Hematopoietic multipotent progenitor cell treated with erythropoietin and hydrocortisone succinate and interleukin-3 and kit ligand, for 15 days (in vitro differentiated cells): ENCODE data around the gene SNX17.
"Not testable (repeated sequence)": the region's sequence is repeated elsewhere in the genome, so short reads cannot be mapped to it uniquely, and the experiment has no call there.

Experiments
- DNase-seq: peaks from one replicate; pipeline ENCODE4 v3.0.0-alpha.2; 2015; ENCODE audit warnings: low spot score

Gene SNX17

GRCh38 chr2:27370026-27370815, at the start of gene SNX17, which contains the start of gene EIF2B4:
SNX17 (plus strand) TSS chr2:27370616; CDS start chr2:27370744, 128 bp downstream.
EIF2B4 (minus strand) TSS chr2:27370338; CDS start chr2:27370314, 24 bp downstream.
- DNase-seq, result peak; percentile 99

- peak; percentile 19 for DNase-seq
Observed at GRCh38 chr2:27320958-27321543, 49.4 kb upstream of the SNX17 start.

- DNase-seq, result no peak
Observed at GRCh38 chr2:27322301-27322765, 48.1 kb upstream of the SNX17 start.

- peak; percentile 92 for DNase-seq
Observed at GRCh38 chr2:27322766-27323595, 47.4 kb upstream of the SNX17 start, which contains the start of gene MPV17. MPV17 (minus strand) TSS chr2:27323097; CDS start chr2:27322517, 580 bp downstream.

- DNase-seq, result peak; percentile 19
Observed at GRCh38 chr2:27323596-27324285, 46.7 kb upstream of the SNX17 start.

- no peak for DNase-seq
Observed at GRCh38 chr2:27324720-27325119, 45.7 kb upstream of the SNX17 start.

GRCh38 chr2:27335311-27335710, 35.1 kb upstream of the SNX17 start:
- DNase-seq, result no peak

- no peak for DNase-seq
Observed at GRCh38 chr2:27336173-27336572, 34.2 kb upstream of the SNX17 start.

- no peak for DNase-seq
Observed at GRCh38 chr2:27347641-27348040, 22.8 kb upstream of the SNX17 start.

GRCh38 chr2:27350106-27350693, 20.2 kb upstream of the SNX17 start:
- DNase-seq, result no peak

GRCh38 chr2:27351802-27352598, 18.4 kb upstream of the SNX17 start:
- DNase-seq, result no peak

- DNase-seq, result not testable (repeated sequence)
Observed at GRCh38 chr2:27353386-27353761, 17.0 kb upstream of the SNX17 start.

GRCh38 chr2:27353762-27354596, 16.4 kb upstream of the SNX17 start:
- no peak for DNase-seq

GRCh38 chr2:27354597-27354927, 15.9 kb upstream of the SNX17 start:
- no peak for DNase-seq

- no peak for DNase-seq
Observed at GRCh38 chr2:27356056-27356381, 14.4 kb upstream of the SNX17 start.

- DNase-seq, result peak; percentile 93
Observed at GRCh38 chr2:27356382-27357181, 13.8 kb upstream of the SNX17 start, which contains the start of gene GTF3C2. GTF3C2 (minus strand) TSS chr2:27356764; CDS start chr2:27343554, 13,210 bp downstream.

- DNase-seq, result no peak
Observed at GRCh38 chr2:27362678-27363420, 7.6 kb upstream of the SNX17 start.

GRCh38 chr2:27363933-27364332, 6.5 kb upstream of the SNX17 start:
- DNase-seq, result no peak
